PFSK-1 (cell line): ENCODE results near the gene PAFAH1B2. TPM values are rescaled to one million over a fixed set of nuclear protein-coding genes. Genes with fewer than 3 reads are reported as not detected.

ENCODE experiments used
- FOXP2 ChIP-seq: optimal IDR thresholded peaks from 2 replicates; pipeline ENCODE3; 2011; ENCODE audit warnings: borderline replicate concordance, control low read depth, inconsistent platforms; ENCODE audit not compliant: insufficient read depth; ENCODE audit errors: extremely low read length, extremely low read depth
- POLR2AphosphoS5 ChIP-seq: IDR thresholded peaks from 2 replicates; pipeline ENCODE4 v1.6.1; 2012; ENCODE audit warnings: low read depth, mild to moderate bottlenecking, control low read depth, low read length, moderate library complexity
- SIN3A ChIP-seq: IDR thresholded peaks from 2 replicates; pipeline ENCODE4 v1.6.1; 2012; ENCODE audit warnings: mild to moderate bottlenecking, low read length, moderate library complexity, borderline replicate concordance; ENCODE audit not compliant: insufficient read depth
- TAF1 ChIP-seq: IDR thresholded peaks from 2 replicates; pipeline ENCODE4 v1.6.1; 2012; ENCODE audit warnings: low read length, control low read depth, borderline replicate concordance; ENCODE audit not compliant: insufficient read depth
- polyA plus RNA-seq: library from polyadenylated mRNA; unstranded; fragments of >200 nt; gene quantifications from one replicate; pipeline ENCODE4 v1.2.1, GENCODE V29; 2012; ENCODE audit warnings: low read depth, missing spikeins; ENCODE audit not compliant: insufficient read length
- TF ChIP-seq, protein P1 (sequence below), 2 experiments: IDR thresholded peaks; 2 replicates each; pipeline versions ENCODE4 v1.6.1 to v1.8.0; 2011 to 2012; ENCODE audit warnings: low read depth in 2 of 2, low read length in 2 of 2, control low read depth in 1 of 2, inconsistent platforms in 1 of 2, mild to moderate bottlenecking in 1 of 2, moderate library complexity in 1 of 2; ENCODE audit not compliant: insufficient read depth in 1 of 2

The PAFAH1B2 gene, protein sequence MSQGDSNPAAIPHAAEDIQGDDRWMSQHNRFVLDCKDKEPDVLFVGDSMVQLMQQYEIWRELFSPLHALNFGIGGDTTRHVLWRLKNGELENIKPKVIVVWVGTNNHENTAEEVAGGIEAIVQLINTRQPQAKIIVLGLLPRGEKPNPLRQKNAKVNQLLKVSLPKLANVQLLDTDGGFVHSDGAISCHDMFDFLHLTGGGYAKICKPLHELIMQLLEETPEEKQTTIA
- 43.9 TPM for polyA plus RNA-seq

DNA sequence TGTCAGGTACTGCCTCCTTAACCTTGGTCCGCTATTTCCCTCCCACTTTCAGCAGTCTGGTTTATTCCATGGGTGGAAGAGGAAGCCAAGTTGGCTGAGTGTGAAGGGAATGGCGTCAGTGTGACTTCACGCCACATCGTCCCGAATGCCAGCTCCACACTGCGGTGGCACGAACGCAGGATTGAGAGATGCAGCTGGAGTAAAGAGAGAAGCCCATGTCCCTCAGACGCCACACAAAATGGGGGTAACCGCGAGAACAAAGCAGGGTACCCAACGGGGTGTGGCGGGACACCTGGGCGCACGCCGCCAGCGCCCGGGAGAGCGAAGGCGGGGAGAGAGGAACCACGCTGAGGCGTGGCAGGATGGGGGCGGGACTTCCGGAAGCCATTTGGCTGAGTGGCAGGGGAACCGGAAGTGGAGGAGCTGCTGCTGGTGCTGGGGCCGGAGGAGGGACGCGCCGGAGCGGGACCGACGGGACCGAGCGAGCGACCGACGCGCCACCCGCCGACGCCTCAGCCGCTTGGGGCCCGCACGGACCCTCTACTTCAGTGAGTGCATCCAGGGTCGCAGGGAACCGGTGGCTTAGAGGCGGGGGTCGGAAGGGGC lies at the start of gene PAFAH1B2:
Gene PAFAH1B2 (plus strand): TSS at position 417 of the 606 bp plus-strand sequence. CDS start 8,161 bp downstream, outside the sequence.
- TF ChIP-seq, protein P1, sequence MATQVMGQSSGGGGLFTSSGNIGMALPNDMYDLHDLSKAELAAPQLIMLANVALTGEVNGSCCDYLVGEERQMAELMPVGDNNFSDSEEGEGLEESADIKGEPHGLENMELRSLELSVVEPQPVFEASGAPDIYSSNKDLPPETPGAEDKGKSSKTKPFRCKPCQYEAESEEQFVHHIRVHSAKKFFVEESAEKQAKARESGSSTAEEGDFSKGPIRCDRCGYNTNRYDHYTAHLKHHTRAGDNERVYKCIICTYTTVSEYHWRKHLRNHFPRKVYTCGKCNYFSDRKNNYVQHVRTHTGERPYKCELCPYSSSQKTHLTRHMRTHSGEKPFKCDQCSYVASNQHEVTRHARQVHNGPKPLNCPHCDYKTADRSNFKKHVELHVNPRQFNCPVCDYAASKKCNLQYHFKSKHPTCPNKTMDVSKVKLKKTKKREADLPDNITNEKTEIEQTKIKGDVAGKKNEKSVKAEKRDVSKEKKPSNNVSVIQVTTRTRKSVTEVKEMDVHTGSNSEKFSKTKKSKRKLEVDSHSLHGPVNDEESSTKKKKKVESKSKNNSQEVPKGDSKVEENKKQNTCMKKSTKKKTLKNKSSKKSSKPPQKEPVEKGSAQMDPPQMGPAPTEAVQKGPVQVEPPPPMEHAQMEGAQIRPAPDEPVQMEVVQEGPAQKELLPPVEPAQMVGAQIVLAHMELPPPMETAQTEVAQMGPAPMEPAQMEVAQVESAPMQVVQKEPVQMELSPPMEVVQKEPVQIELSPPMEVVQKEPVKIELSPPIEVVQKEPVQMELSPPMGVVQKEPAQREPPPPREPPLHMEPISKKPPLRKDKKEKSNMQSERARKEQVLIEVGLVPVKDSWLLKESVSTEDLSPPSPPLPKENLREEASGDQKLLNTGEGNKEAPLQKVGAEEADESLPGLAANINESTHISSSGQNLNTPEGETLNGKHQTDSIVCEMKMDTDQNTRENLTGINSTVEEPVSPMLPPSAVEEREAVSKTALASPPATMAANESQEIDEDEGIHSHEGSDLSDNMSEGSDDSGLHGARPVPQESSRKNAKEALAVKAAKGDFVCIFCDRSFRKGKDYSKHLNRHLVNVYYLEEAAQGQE (IDR thresholded peaks at IDR 0.05; ENCODE audit: insufficient read depth in 1 of 2, low read depth in 2 of 2, low read length in 2 of 2), result no peak; a peak in 1 of 4 replicates
- TF ChIP-seq SIN3A (peak; percentile 66; the same call in 1 of the 2 replicates), POLR2AphosphoS5 (peak; percentile 92), TAF1 (peak; percentile 92), FOXP2 (peak; percentile 12)

DNA sequence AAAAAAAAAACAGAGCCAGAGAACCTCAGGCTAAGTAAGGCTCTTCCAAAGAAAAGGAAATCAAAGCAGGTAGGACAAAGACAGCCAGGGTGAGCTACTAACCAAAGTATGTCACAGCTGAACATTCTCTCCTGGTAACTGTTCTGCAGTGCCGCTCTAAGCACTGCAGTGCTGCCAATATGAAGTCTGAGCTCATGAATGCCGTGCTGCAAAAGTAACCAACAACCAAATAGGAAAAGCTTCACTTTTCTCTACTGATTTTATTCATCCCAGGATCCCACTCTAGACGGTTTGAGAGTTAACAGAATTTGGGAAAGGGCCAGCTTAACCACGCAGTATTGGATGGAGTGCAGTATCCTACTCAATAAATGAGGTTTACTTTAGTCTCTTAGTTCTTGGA lies 49.3 kb upstream of the PAFAH1B2 start:
- TF ChIP-seq TAF1, result no peak

DNA sequence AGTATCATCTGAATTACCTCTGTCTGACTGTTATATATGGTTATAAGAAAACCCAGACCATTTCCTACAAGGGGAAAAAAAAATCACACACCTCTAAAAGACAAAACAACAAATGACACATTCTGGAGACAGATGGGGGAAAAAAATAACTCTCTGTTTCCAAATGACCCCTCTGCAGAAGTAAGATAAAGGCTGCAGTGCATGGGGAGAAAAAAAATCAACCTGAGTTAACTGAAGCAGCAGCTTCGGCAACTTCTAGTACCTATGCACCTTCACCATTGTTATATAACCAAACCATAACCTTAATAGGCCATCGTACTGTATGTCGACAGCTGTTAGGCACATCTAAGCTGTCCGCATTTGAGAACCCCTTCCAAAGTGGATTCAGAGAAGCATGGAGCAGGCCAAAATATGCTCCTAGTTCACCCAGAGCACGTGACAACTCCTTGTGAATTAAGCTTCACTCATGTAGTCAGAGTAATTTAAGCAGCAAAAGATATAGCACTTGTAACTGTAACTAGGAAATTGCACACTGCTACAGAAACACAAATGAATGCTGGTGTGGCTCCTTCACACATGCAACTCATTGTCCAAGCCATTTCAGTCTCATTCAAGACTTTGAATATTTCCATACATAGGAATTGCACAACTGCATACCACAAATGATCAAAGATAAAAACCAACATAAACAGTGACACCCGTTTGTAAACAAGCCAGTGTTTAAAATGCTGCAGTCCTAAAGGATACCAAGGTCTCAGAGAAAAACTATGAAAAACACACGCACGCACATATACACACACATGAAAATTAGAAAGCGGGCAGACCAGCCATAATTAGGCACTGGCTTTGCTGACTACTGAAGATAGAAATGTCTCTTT lies 48.6 kb upstream of the PAFAH1B2 start:
- TF ChIP-seq POLR2AphosphoS5, result no peak
- 0 out of 2 replicates have a peak, but pooled peaks have one; percentile 21 for TF ChIP-seq SIN3A

DNA sequence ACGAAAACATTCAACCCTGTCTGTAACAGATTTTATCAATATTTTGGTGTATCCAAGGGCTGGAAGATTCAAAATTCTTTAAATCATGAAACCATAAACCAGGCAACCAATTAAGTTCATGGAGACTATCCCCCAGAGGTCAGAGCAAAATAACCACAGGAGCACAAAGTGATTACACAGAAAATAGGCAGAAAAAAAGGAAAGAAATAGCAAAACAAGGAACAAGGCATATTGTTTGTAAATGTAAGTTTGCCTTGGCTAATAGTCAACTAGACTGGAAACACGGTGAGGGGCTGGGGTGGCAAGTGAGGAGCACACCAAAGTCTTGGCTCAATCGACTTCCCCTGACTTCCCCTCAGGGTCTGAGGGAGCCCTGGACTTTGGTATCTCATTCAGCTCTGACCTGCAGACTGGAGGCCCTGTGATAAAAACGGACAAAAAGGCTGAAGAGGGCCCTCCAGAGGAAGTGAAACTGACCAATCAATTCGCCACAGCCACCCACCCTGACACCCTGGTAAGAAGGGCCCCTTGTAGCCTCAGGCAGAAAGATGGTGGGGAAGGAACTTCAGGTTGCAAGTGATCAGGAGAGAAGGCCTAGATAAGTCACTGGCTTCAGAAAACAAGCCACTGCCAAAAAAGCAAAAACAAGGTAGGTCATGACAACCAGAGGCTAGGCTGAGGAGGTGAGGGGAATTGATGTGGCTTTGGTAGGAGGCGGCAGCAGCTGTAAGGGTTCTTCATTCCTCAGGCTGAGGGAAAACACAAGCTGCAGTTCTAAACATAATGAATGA lies 47.7 kb upstream of the PAFAH1B2 start:
- TF ChIP-seq POLR2AphosphoS5, result no peak
- no peak for TF ChIP-seq FOXP2
- 0 out of 2 replicates have a peak, but pooled peaks have one; percentile 14 for TF ChIP-seq TAF1

DNA sequence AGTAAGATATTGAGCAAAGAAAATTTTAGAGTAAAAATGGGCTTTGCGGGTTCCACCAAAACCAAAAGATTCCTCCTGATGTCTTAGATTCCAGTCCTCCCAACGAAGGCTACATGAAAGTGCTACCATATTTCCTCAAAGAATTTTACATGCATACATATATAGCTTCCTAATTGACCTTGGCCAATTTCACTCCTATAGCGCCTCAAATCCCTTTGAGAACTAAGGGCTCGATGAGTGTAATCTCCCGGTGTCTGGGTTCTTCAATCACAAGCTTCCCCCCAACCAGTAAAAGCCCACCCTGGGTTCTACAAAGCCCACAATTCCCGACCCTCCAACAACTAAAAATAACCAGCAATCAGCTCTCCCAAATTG lies 47.1 kb upstream of the PAFAH1B2 start:
- no peak for TF ChIP-seq FOXP2
- TF ChIP-seq TAF1, result no peak
- TF ChIP-seq, protein P1 (IDR thresholded peaks at IDR 0.05; ENCODE audit: insufficient read depth in 1 of 2, low read depth in 2 of 2, low read length in 2 of 2), result no peak
- TF ChIP-seq SIN3A, result no peak
- no peak for TF ChIP-seq POLR2AphosphoS5

DNA sequence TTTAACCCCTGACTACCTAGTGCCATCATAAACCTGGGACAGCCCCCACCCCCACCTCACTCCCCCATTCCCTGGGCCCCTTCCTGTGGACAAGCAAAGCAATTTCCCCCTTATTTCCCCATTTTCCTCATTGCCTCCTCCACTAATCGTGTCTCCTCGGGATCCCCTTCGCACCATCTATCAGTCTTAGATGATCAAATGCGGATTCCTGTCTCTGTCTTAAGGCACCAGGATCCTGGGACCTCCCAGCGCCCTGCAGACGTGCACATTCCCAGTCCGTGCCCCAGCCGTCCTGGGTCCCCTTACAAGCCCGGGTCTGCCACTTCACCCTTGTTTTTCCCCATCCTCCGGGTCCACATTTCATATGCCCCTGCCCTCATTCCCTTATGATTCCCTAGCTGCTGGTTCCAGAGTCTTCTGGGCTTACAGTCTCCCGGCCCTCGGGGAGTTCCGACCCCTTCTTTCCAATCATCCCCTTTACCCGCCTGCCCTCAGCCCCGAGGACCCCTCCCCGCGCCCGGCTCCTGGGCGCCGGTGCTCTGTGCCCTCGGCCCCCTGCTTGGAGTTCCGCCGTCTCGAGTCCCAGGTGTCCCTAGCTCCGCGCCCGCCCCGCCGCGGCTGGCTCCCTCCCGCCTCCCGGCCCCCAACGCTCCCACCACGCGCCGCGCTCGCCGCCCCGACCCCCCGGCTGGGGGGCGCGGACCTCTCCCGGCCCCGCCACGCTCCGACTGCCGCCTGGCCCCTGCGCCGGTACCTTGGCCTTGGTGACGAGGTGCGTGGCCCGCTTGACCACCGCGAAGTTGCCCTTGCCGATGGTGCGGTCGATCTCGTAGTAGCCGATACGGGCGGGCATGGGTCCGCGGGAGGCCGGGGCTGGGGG lies 46.5 kb upstream of the PAFAH1B2 start:
- TF ChIP-seq POLR2AphosphoS5 (no peak), FOXP2 (no peak), TAF1 (no peak), SIN3A (no peak)
- TF ChIP-seq, protein P1 (IDR thresholded peaks at IDR 0.05; ENCODE audit: insufficient read depth in 1 of 2, low read depth in 2 of 2, low read length in 2 of 2), result no peak
